ENCODE results near the gene RBM33. TPM values are rescaled to one million over a fixed set of nuclear protein-coding genes. Genes with fewer than 3 reads are reported as not detected.

RBM33 gene
- total and polyA plus RNA-seq, 2 of the 4 experiments (the other 2 are of a cell fraction): 7.3 to 10.8 TPM

- no peak overlapping the region for H3K23ac ChIP-seq (ENCODE audit: low read depth, low read length)
- H2AK5ac ChIP-seq (ENCODE audit: low read depth, low read length): no peak overlapping the region
- 0 out of 2 replicates have a peak, but pooled peaks cover 2% of the 10 kb centered on the region for H3K4me1 ChIP-seq (ENCODE audit: control insufficient read depth, insufficient read depth, low read length)
- no peak overlapping the region for H4K91ac ChIP-seq (ENCODE audit: insufficient read depth, low read depth, low read length)
- H3K9me3 ChIP-seq (ENCODE audit: control insufficient read depth, insufficient read depth, low read length): no peaks in the 10 kb centered on the region
- no peak overlapping the region for H2BK5ac ChIP-seq (ENCODE audit: low read depth, low read length, poor library complexity, severe bottlenecking)
- in situ Hi-C loops (cut with MboI; ENCODE audit: low sequenced_read_pairs): loop anchor here (5.0 kb wide), 1 partner anchor 123 kb away; no protein-coding TSS in a partner anchor
- intact Hi-C loops (cut with micrococcal nuclease): no loop called here
- TF ChIP-seq SMC3 (IDR thresholded peaks at IDR 0.05; ENCODE audit: low read depth, low read length): no peak
- TF ChIP-seq RFX5 (IDR thresholded peaks at IDR 0.05; ENCODE audit: low read depth, low read length): no peak
- TF ChIP-seq ELK1 (IDR thresholded peaks at IDR 0.05; ENCODE audit: borderline replicate concordance, low read depth, low read length): no peak
- no peak for TF ChIP-seq RCOR1 (IDR thresholded peaks at IDR 0.05; ENCODE audit: insufficient replicate concordance, low read length)
- no peak for TF ChIP-seq RAD21 (IDR thresholded peaks at IDR 0.05; ENCODE audit: low read length)
- no peak for TF ChIP-seq USF2 (IDR thresholded peaks at IDR 0.05; ENCODE audit: low read depth, low read length)
- no peak for TF ChIP-seq CHD1 (IDR thresholded peaks at IDR 0.05; ENCODE audit: low read depth, low read length)
- TF ChIP-seq FOS (IDR thresholded peaks at IDR 0.05; ENCODE audit: low read depth, low read length): no peak
- TF ChIP-seq MAFK (IDR thresholded peaks at IDR 0.05; ENCODE audit: low read depth, low read length): no peak
- TF ChIP-seq POLR2A (IDR thresholded peaks at IDR 0.05; ENCODE audit: low read depth, low read length): no peak
- no peak for TF ChIP-seq CEBPB (IDR thresholded peaks at IDR 0.05; ENCODE audit: low read depth, low read length)
- TF ChIP-seq MXI1 (IDR thresholded peaks at IDR 0.05; ENCODE audit: borderline replicate concordance, low read depth, low read length): no peak
- ChIA-PET CTCF (interaction anchor here (1.1 kb wide), 1 partner anchor 14 kb away, joined by 4 read pairs; no protein-coding TSS in a partner anchor), POLR2A (ENCODE audit: unreplicated experiment) (no interaction called here)
- no peak overlapping the region for H2BK20ac ChIP-seq (ENCODE audit: low read depth, low read length)
- no peak for ATAC-seq (ENCODE audit: low read depth)
- no peaks in the 10 kb centered on the region for H3K27me3 ChIP-seq (ENCODE audit: control insufficient read depth, insufficient read depth, low read length)
- no peak overlapping the region for H3K27ac ChIP-seq (ENCODE audit: insufficient read depth, low read length)
- H2BK120ac ChIP-seq (ENCODE audit: low read depth, low read length): no peak overlapping the region
- no peak overlapping the region for H4K5ac ChIP-seq (ENCODE audit: low read depth, low read length)
- no peak overlapping the region for H3K4ac ChIP-seq (ENCODE audit: low read depth, low read length)
- H4K8ac ChIP-seq (ENCODE audit: low read depth in 2 of 2, low read length in 2 of 2): no peak overlapping the region
- H3K9ac ChIP-seq (ENCODE audit: low read depth, low read length): no peak overlapping the region
- peaks cover 40 to 63% of the 10 kb centered on the region in 2 experiments for H3K79me1 ChIP-seq (ENCODE audit: low read depth in 1 of 2, low read length in 2 of 2)
- peaks cover 6% of the 10 kb centered on the region; the same call in 1 of the 2 replicates for H3K9me1 ChIP-seq (ENCODE audit: insufficient read depth, low read length)
- DNase-seq: no peak
- peaks cover 5% of the 10 kb centered on the region for H3K36me3 ChIP-seq (ENCODE audit: control insufficient read depth, insufficient read depth, low read length)
- no peak overlapping the region for H2BK15ac ChIP-seq (ENCODE audit: low read depth, low read length)
- no peak overlapping the region for H3K18ac ChIP-seq (ENCODE audit: low read depth, low read length)
- H3K56ac ChIP-seq (ENCODE audit: extremely low read depth, insufficient read depth, low read length): no peak overlapping the region
- no peak overlapping the region for H3K4me3 ChIP-seq (ENCODE audit: insufficient read depth, low read depth, low read length)
- H2AK9ac ChIP-seq (replicated peaks; ENCODE audit: low read depth, low read length, poor library complexity): no peak overlapping the region
- dilution Hi-C loops (cut with HindIII; ENCODE audit: low sequenced_read_pairs, unreplicated experiment): no loop called here
- H3K4me2 ChIP-seq (ENCODE audit: low read depth, low read length): no peak overlapping the region
- WGBS, 2 experiments (ENCODE audit: extremely low coverage in 2 of 2, insufficient read length in 1 of 2): no CpG with 5 or more reads among the region's 2 CpGs
- H4K20me1 ChIP-seq (ENCODE audit: insufficient read depth, low read length): peaks cover 15% of the 10 kb centered on the region; the same call in 1 of the 2 replicates
- no peak overlapping the region for H3K14ac ChIP-seq (replicated peaks; ENCODE audit: low read depth, low read length)
- BruUV-seq (replicated peaks): no TSS peak
- no peak overlapping the region for H2AFZ ChIP-seq (replicated peaks; ENCODE audit: low read length, poor library complexity)
These were observed 80.5 kb downstream of the RBM33 start for GRCh38 chr7:155725006-155725355.
